Kidney (tissue), 14 donors: Measurements from ENCODE around the gene CSTPP1. TPM values are rescaled to one million over a fixed set of nuclear protein-coding genes. Genes with fewer than 3 reads are reported as not detected.
"Not testable (repeated sequence)": the region's sequence is repeated elsewhere in the genome, so short reads cannot be mapped to it uniquely, and the experiment has no call there.

Source experiments
- DNase-seq, 5 donors: peaks; one replicate each; pipeline ENCODE4 v3.0.0-alpha.2; 2013 to 2020
- FAIRE-seq: peaks from 2 replicates; lab custom pipeline; 2012; peaks lifted over from hg19 to GRCh38; lab: Jason Lieb, UNC
- H3K27ac ChIP-seq, 2 donors: one replicate each; pipeline ENCODE4 v1.7.0; 2013; ENCODE audit warnings: low read depth in 2 of 2, low read length in 2 of 2, inconsistent platforms in 1 of 2
- H3K27me3 ChIP-seq: one replicate; pipeline ENCODE4 v1.7.1; 2013; ENCODE audit warnings: low read length, inconsistent platforms; ENCODE audit not compliant: control insufficient read depth, insufficient read depth
- H3K36me3 ChIP-seq, 3 donors: one replicate each; pipeline versions ENCODE4 v1.7.0 to v1.7.1; 2013; ENCODE audit warnings: low read length in 3 of 3, control low read depth in 1 of 3, inconsistent platforms in 1 of 3; ENCODE audit not compliant: insufficient read depth in 3 of 3, control insufficient read depth in 2 of 3
- H3K4me1 ChIP-seq, 3 donors: one replicate each; pipeline versions ENCODE4 v1.7.0 to v1.7.1; 2013; ENCODE audit warnings: low read length in 3 of 3, inconsistent platforms in 1 of 3, low read depth in 1 of 3; ENCODE audit not compliant: control insufficient read depth in 2 of 3, insufficient read depth in 2 of 3
- H3K4me3 ChIP-seq, 3 donors: one replicate each; pipeline versions ENCODE4 v1.7.0 to v1.8.1; 2013; ENCODE audit warnings: low read length in 3 of 3, control low read depth in 1 of 3, inconsistent platforms in 1 of 3
- H3K9ac ChIP-seq, 3 donors: one replicate each; pipeline versions ENCODE4 v1.7.0 to v1.7.1; 2013; ENCODE audit warnings: low read length in 3 of 3, control low read depth in 1 of 3, inconsistent platforms in 1 of 3
- H3K9me3 ChIP-seq, 3 donors: one replicate each; pipeline versions ENCODE4 v1.7.0 to v1.7.1; 2013; ENCODE audit warnings: low read length in 3 of 3, control low read depth in 1 of 3, inconsistent platforms in 1 of 3; ENCODE audit not compliant: control insufficient read depth in 2 of 3, insufficient read depth in 1 of 3
- intact Hi-C: fragments of 100-400 bp; cut with DNase I; formaldehyde crosslinking; loops from one replicate; pipeline ENCODE4 v1.11.1; 2022
- polyA plus RNA-seq: library from polyadenylated mRNA; stranded (reverse); fragments of 350-450 nt; fragmentation: Illumina TruSeq; extraction: RNeasy Lipid Tissue Mini Kit (QIAGEN cat#74804); gene quantifications from one replicate; pipeline ENCODE4 v1.2.3, GENCODE V29; 2014; ENCODE audit warnings: low read depth, low replicate concordance; ENCODE audit not compliant: insufficient read depth
- total RNA-seq: library from RNA; stranded (reverse); fragmentation: NEBNext Ultra II Directional; extraction: Animal tissue kit (Norgen Biotek cat#: 25700); gene quantifications from one replicate; pipeline ENCODE4 v1.2.1, GENCODE V29; 2021
- TF ChIP-seq, protein P1 (sequence below): IDR thresholded peaks from 3 replicates; pipeline ENCODE4 v1.5.1; 2012; ENCODE audit warnings: mild to moderate bottlenecking, moderate library complexity, borderline replicate concordance; ENCODE audit not compliant: insufficient read depth; ENCODE audit errors: extremely low read depth
- donor health status: control.
- donor health status: control.
- donor health status: control.
- donor health status: control.
- donor health status: control.
- donor health status: DM: yes; HTN: yes; CAD: no.
- donor health status: Normal renal cell carcinoma (clear cell type).

CSTPP1 gene
- total and polyA plus RNA-seq, 2 donors from 2014 or later, result 37.4 to 50.3 TPM

DNA sequence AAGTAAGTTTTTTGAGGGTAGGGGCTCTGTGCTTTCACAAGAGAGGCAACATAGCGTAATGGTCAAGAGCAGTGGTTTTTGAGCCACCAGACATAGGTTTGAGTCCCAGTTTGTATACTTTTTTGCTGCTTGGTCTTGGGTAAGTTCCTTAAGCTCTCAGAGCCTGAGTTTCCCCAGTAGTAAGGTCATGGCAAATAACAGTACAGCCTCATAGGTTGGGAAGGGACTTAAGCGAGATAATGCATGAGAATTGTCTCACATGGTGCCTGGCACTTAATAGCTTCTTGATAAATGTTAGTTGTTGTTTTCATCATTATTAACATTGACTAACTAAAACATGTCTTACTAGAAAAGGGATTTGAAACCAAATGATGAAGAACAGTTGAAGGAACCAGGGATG lies 157.0 kb downstream of the CSTPP1 start:
- Histone ChIP-seq H3K9me3 (no peaks in the 10 kb centered on the region), H3K27me3 (no peaks in the 10 kb centered on the region), H3K9ac (no peak overlapping the region), H3K4me1 (no peaks in the 10 kb centered on the region), H3K36me3 (no peaks in the 10 kb centered on the region), H3K4me3 (no peak overlapping the region), H3K27ac (no peak overlapping the region)
- intact Hi-C loops, result no loop called here
- no peak for FAIRE-seq
- no peak for DNase-seq
- TF ChIP-seq, protein P1, sequence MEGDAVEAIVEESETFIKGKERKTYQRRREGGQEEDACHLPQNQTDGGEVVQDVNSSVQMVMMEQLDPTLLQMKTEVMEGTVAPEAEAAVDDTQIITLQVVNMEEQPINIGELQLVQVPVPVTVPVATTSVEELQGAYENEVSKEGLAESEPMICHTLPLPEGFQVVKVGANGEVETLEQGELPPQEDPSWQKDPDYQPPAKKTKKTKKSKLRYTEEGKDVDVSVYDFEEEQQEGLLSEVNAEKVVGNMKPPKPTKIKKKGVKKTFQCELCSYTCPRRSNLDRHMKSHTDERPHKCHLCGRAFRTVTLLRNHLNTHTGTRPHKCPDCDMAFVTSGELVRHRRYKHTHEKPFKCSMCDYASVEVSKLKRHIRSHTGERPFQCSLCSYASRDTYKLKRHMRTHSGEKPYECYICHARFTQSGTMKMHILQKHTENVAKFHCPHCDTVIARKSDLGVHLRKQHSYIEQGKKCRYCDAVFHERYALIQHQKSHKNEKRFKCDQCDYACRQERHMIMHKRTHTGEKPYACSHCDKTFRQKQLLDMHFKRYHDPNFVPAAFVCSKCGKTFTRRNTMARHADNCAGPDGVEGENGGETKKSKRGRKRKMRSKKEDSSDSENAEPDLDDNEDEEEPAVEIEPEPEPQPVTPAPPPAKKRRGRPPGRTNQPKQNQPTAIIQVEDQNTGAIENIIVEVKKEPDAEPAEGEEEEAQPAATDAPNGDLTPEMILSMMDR, result no peak

DNA sequence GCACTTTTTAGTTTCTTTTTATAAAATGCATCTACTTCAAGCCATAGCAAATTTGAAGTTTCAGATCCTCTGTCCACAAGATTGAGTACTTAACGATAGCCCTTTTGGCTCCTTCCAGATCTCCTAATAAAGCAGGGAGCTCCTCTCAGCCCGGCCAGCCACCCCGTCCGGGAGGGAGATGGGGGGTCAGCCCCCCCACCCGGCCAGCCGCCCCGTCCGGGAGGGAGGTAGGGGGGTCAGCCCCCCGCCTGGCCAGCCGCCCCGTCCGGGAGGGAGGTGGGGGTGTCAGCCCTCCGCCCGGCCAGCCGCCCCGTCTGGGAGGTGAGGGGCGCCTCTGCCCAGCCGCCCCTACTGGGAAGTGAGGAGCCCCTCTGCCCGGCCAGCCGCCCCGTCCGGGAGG lies 160.3 kb downstream of the CSTPP1 start:
- H3K9ac ChIP-seq, H3K36me3 ChIP-seq, DNase-seq, FAIRE-seq, H3K27ac ChIP-seq, H3K27me3 ChIP-seq, H3K9me3 ChIP-seq, H3K4me1 ChIP-seq, H3K4me3 ChIP-seq, intact Hi-C loops: not testable (repeated sequence)

DNA sequence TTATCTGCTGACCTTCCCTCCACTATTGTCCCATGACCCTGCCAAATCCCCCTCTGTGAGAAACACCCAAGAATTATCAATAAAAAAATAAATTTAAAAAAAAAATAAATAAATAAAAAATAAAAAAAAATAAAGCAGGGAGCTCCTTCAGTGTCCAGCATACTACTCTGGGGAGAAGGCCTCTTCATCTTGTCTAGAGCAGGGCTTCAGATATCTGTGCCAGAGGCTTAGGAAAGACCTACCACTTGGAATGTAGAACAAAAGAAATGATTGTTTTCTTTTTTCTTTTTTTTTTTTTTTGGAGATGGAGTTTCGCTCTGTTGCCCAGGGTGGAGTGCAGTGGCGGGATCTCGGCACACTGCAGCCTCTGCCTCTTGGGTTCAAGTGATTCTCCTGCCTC lies 161.7 kb downstream of the CSTPP1 start:
- H3K4me1 ChIP-seq, intact Hi-C loops, H3K27me3 ChIP-seq, H3K36me3 ChIP-seq, H3K9me3 ChIP-seq, H3K4me3 ChIP-seq, FAIRE-seq, DNase-seq, H3K27ac ChIP-seq, H3K9ac ChIP-seq: not testable (repeated sequence)

DNA sequence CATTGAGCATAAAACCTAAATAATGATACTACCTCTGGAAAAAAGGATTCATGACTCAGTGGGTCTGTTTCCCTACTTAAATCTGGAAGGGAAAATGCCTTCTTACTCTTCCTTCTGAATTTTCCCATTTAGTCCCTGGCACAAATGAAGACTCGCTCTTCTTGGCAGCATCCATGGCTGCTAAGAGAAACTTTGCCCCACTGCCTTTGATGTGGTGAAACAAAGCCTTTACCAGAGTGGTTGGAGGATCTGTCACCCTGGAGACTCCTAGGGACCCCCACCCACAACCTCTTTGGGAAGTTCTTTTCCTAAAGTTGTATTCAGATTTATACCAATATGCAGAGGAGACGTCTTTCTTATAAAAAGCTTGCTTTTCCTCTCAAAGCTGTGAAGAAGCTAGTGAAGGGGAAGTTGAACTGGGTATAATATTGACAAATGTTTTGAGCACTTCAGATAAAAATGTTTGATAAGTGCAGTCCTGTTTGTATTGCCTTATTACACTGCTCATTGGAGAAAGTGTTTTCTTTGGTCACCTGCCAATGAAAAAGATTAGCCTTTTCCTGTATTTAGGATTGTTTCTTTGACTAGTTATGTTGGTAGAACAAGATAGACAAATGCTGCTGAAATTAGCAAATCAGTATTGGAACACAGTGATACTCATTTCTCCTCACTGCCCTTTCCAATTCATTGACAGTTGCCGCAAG lies 162.8 kb downstream of the CSTPP1 start:
- DNase-seq (no peak), FAIRE-seq (no peak)
- no peak overlapping the region for H3K4me3 ChIP-seq
- no peaks in the 10 kb centered on the region for H3K4me1 ChIP-seq
- no peaks in the 10 kb centered on the region for H3K36me3 ChIP-seq
- TF ChIP-seq, protein P1, result no peak
- H3K9ac ChIP-seq, result no peak overlapping the region
- no peaks in the 10 kb centered on the region for H3K9me3 ChIP-seq
- H3K27ac ChIP-seq, result no peak overlapping the region
- H3K27me3 ChIP-seq, result no peaks in the 10 kb centered on the region
- intact Hi-C loops, result no loop called here
